ENCODE results near the gene ZC3H12C. TPM values are rescaled to one million over a fixed set of nuclear protein-coding genes. Genes with fewer than 3 reads are reported as not detected.

The ZC3H12C gene
- total RNA-seq, 1 donor from 2014 or later, result 11.8 TPM

DNA sequence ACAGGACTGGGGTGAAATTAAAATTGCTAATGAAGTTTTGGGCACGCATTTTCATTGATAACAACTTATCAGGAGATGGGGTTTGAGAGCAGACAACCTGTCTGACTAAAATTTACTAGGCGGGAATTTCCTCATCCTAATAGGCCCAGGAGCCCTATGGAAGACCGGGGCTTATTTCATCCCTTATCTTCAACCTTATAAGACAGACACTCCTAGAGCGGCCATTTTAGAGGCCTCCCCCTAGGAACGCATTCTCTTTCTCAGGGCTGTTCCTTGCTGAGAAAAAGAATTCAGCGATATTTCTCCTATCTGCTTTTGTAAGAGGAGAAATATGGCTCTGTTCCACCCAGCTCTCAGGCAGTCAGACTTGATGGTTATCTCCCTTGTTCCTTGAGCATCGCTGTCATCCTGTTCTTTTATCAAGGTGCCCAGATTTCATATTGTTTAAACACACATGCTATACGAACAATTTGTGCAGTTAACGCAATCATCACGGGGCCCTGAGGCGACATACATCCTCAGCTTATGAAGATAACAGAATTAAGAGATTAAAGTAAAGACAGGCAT is 39.3 kb upstream of the ZC3H12C start:
- H3K27ac Mint-ChIP-seq, result no peak overlapping the region
- peaks cover 11% of the 10 kb centered on the region for H3K9me3 Mint-ChIP-seq
- H3K36me3 Mint-ChIP-seq, result no peaks in the 10 kb centered on the region
- H3K27me3 Mint-ChIP-seq, result no peaks in the 10 kb centered on the region
- no peak overlapping the region for H3K4me3 Mint-ChIP-seq
- no peak for DNase-seq (ENCODE audit: extremely low spot score, unreplicated experiment)
- TF ChIP-seq, protein P1, sequence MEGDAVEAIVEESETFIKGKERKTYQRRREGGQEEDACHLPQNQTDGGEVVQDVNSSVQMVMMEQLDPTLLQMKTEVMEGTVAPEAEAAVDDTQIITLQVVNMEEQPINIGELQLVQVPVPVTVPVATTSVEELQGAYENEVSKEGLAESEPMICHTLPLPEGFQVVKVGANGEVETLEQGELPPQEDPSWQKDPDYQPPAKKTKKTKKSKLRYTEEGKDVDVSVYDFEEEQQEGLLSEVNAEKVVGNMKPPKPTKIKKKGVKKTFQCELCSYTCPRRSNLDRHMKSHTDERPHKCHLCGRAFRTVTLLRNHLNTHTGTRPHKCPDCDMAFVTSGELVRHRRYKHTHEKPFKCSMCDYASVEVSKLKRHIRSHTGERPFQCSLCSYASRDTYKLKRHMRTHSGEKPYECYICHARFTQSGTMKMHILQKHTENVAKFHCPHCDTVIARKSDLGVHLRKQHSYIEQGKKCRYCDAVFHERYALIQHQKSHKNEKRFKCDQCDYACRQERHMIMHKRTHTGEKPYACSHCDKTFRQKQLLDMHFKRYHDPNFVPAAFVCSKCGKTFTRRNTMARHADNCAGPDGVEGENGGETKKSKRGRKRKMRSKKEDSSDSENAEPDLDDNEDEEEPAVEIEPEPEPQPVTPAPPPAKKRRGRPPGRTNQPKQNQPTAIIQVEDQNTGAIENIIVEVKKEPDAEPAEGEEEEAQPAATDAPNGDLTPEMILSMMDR (conservative IDR thresholded peaks at IDR 0.05), result no peak
- H3K4me1 Mint-ChIP-seq (ENCODE audit: unreplicated experiment), result no peaks in the 10 kb centered on the region

- DNase-seq (ENCODE audit: extremely low spot score, unreplicated experiment), result no peak
- TF ChIP-seq, protein P1 (conservative IDR thresholded peaks at IDR 0.05), result no peak
- H3K9me3 Mint-ChIP-seq, result peaks cover 11% of the 10 kb centered on the region
- no peaks in the 10 kb centered on the region for H3K36me3 Mint-ChIP-seq
- no peaks in the 10 kb centered on the region for H3K27me3 Mint-ChIP-seq
- H3K4me3 Mint-ChIP-seq, result no peak overlapping the region
- H3K4me1 Mint-ChIP-seq (ENCODE audit: unreplicated experiment), result no peaks in the 10 kb centered on the region
- no peak overlapping the region for H3K27ac Mint-ChIP-seq
These were observed 36.2 kb upstream of the ZC3H12C start for GRCh38 chr11:110056956-110057355.

GRCh38 chr11:110059706-110060463 is 33.3 kb upstream of the ZC3H12C start:
- Mint-ChIP-seq H3K36me3 (no peaks in the 10 kb centered on the region), H3K4me3 (no peak overlapping the region), H3K27me3 (no peaks in the 10 kb centered on the region), H3K27ac (no peak overlapping the region), H3K9me3 (peaks cover 4% of the 10 kb centered on the region), H3K4me1 (ENCODE audit: unreplicated experiment) (no peaks in the 10 kb centered on the region)
- DNase-seq (ENCODE audit: extremely low spot score, unreplicated experiment), result no peak
- TF ChIP-seq, protein P1 (conservative IDR thresholded peaks at IDR 0.05), result no peak

GRCh38 chr11:110061296-110061695 is 31.9 kb upstream of the ZC3H12C start:
- Mint-ChIP-seq H3K4me1 (ENCODE audit: unreplicated experiment) (peaks cover 4% of the 10 kb centered on the region), H3K4me3 (no peak overlapping the region), H3K9me3 (peaks cover 4% of the 10 kb centered on the region), H3K27me3 (no peaks in the 10 kb centered on the region), H3K36me3 (no peaks in the 10 kb centered on the region), H3K27ac (no peak overlapping the region)
- TF ChIP-seq, protein P1 (conservative IDR thresholded peaks at IDR 0.05), result no peak
- no peak for DNase-seq (ENCODE audit: extremely low spot score, unreplicated experiment)

DNA sequence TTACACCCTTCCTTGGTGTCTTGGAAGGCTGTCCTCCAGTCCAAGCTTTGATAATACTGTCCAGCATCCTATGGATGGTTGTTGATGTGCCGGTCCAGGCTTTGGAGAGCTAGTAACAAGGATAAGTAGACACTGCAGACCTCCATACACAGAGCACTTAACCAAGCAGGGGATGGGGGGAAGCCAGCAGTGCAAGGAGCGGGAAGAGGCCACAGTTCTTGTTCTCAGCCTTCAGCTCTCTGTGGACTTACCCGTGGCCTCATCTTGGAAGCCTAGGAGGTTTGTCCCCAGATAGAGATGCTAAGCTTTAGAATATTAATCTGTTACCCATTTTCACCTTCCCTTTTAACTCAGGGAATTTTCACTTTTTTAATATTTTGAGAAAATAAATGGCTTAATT is 30.9 kb upstream of the ZC3H12C start:
- H3K4me1 Mint-ChIP-seq (ENCODE audit: unreplicated experiment), result peaks cover 4% of the 10 kb centered on the region
- DNase-seq (ENCODE audit: extremely low spot score, unreplicated experiment), result no peak
- H3K36me3 Mint-ChIP-seq, result no peaks in the 10 kb centered on the region
- no peak overlapping the region for H3K27ac Mint-ChIP-seq
- no peaks in the 10 kb centered on the region for H3K27me3 Mint-ChIP-seq
- peaks cover 4% of the 10 kb centered on the region for H3K9me3 Mint-ChIP-seq
- no peak overlapping the region for H3K4me3 Mint-ChIP-seq
- TF ChIP-seq, protein P1 (conservative IDR thresholded peaks at IDR 0.05), result no peak

Data from type B pancreatic cell (in vitro differentiated cells).